ENCODE results near the gene HSPA12A.

HSPA12A gene

GRCh38 chr10:116659049-116659670, 83.2 kb downstream of the HSPA12A start:
- Histone ChIP-seq H3K9ac (ENCODE audit: low read length) (no peak overlapping the region), H3K9me3 (replicated peaks; ENCODE audit: insufficient read depth, low read length) (no peaks in the 10 kb centered on the region), H3K4me1 (ENCODE audit: low read length) (no peaks in the 10 kb centered on the region), H3K27ac (ENCODE audit: low read length) (no peak overlapping the region), H3F3A (ENCODE audit: insufficient read depth, low read length) (no peaks in the 10 kb centered on the region), H2AFZ (ENCODE audit: low read length) (no peak overlapping the region), H3K27me3 (replicated peaks; ENCODE audit: insufficient read depth, low read length) (no peaks in the 10 kb centered on the region), H3K9me2 (replicated peaks; ENCODE audit: insufficient read depth, low read length) (no peaks in the 10 kb centered on the region), H4K20me1 (ENCODE audit: insufficient read depth, low read length) (no peaks in the 10 kb centered on the region), H3K36me3 (replicated peaks; ENCODE audit: insufficient read depth, low read length) (no peaks in the 10 kb centered on the region), H3K4me2 (ENCODE audit: low read depth, low read length) (no peak overlapping the region), H3K79me2 (ENCODE audit: low read length) (no peaks in the 10 kb centered on the region), H3K4me3 (ENCODE audit: low read length) (no peak overlapping the region)
- TF ChIP-seq EZH2 (optimal IDR thresholded peaks at IDR 0.05; ENCODE audit: low read depth, low read length) (no peak), EZH2phosphoT487 (IDR thresholded peaks at IDR 0.05; ENCODE audit: low read length) (no peak)
- TF ChIP-seq, protein P1, sequence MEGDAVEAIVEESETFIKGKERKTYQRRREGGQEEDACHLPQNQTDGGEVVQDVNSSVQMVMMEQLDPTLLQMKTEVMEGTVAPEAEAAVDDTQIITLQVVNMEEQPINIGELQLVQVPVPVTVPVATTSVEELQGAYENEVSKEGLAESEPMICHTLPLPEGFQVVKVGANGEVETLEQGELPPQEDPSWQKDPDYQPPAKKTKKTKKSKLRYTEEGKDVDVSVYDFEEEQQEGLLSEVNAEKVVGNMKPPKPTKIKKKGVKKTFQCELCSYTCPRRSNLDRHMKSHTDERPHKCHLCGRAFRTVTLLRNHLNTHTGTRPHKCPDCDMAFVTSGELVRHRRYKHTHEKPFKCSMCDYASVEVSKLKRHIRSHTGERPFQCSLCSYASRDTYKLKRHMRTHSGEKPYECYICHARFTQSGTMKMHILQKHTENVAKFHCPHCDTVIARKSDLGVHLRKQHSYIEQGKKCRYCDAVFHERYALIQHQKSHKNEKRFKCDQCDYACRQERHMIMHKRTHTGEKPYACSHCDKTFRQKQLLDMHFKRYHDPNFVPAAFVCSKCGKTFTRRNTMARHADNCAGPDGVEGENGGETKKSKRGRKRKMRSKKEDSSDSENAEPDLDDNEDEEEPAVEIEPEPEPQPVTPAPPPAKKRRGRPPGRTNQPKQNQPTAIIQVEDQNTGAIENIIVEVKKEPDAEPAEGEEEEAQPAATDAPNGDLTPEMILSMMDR (IDR thresholded peaks at IDR 0.05; ENCODE audit: low read length) = no peak
- no peak for DNase-seq

- no peaks in the 10 kb centered on the region for H3K27me3 ChIP-seq (replicated peaks; ENCODE audit: insufficient read depth, low read length)
- H3K36me3 ChIP-seq (replicated peaks; ENCODE audit: insufficient read depth, low read length) = no peaks in the 10 kb centered on the region
- H3K79me2 ChIP-seq (ENCODE audit: low read length) = no peaks in the 10 kb centered on the region
- H3F3A ChIP-seq (ENCODE audit: insufficient read depth, low read length) = no peaks in the 10 kb centered on the region
- no peak overlapping the region for H3K9ac ChIP-seq (ENCODE audit: low read length)
- no peak overlapping the region for H3K4me2 ChIP-seq (ENCODE audit: low read depth, low read length)
- TF ChIP-seq, protein P1 (IDR thresholded peaks at IDR 0.05; ENCODE audit: low read length) = no peak
- TF ChIP-seq EZH2 (optimal IDR thresholded peaks at IDR 0.05; ENCODE audit: low read depth, low read length) (no peak), EZH2phosphoT487 (IDR thresholded peaks at IDR 0.05; ENCODE audit: low read length) (no peak)
- H3K4me1 ChIP-seq (ENCODE audit: low read length) = no peaks in the 10 kb centered on the region
- no peaks in the 10 kb centered on the region for H4K20me1 ChIP-seq (ENCODE audit: insufficient read depth, low read length)
- H3K27ac ChIP-seq (ENCODE audit: low read length) = no peak overlapping the region
- DNase-seq = no peak
- H3K9me3 ChIP-seq (replicated peaks; ENCODE audit: insufficient read depth, low read length) = no peaks in the 10 kb centered on the region
- H3K4me3 ChIP-seq (ENCODE audit: low read length) = no peak overlapping the region
- H3K9me2 ChIP-seq (replicated peaks; ENCODE audit: insufficient read depth, low read length) = no peaks in the 10 kb centered on the region
- H2AFZ ChIP-seq (ENCODE audit: low read length) = no peak overlapping the region
Observed at GRCh38 chr10:116657863-116658551, 84.4 kb downstream of the HSPA12A start.

GRCh38 chr10:116656044-116656443, 86.3 kb downstream of the HSPA12A start:
- H3K4me1 ChIP-seq (ENCODE audit: low read length) = no peaks in the 10 kb centered on the region
- no peak overlapping the region for H3K4me3 ChIP-seq (ENCODE audit: low read length)
- H2AFZ ChIP-seq (ENCODE audit: low read length) = no peak overlapping the region
- no peaks in the 10 kb centered on the region for H3F3A ChIP-seq (ENCODE audit: insufficient read depth, low read length)
- no peaks in the 10 kb centered on the region for H3K9me2 ChIP-seq (replicated peaks; ENCODE audit: insufficient read depth, low read length)
- H3K27me3 ChIP-seq (replicated peaks; ENCODE audit: insufficient read depth, low read length) = no peaks in the 10 kb centered on the region
- no peak overlapping the region for H3K27ac ChIP-seq (ENCODE audit: low read length)
- H4K20me1 ChIP-seq (ENCODE audit: insufficient read depth, low read length) = no peaks in the 10 kb centered on the region
- no peak overlapping the region for H3K4me2 ChIP-seq (ENCODE audit: low read depth, low read length)
- DNase-seq = no peak
- no peaks in the 10 kb centered on the region for H3K9me3 ChIP-seq (replicated peaks; ENCODE audit: insufficient read depth, low read length)
- no peaks in the 10 kb centered on the region for H3K79me2 ChIP-seq (ENCODE audit: low read length)
- TF ChIP-seq EZH2 (optimal IDR thresholded peaks at IDR 0.05; ENCODE audit: low read depth, low read length) (no peak), EZH2phosphoT487 (IDR thresholded peaks at IDR 0.05; ENCODE audit: low read length) (no peak)
- TF ChIP-seq, protein P1 (IDR thresholded peaks at IDR 0.05; ENCODE audit: low read length) = no peak
- no peaks in the 10 kb centered on the region for H3K36me3 ChIP-seq (replicated peaks; ENCODE audit: insufficient read depth, low read length)
- H3K9ac ChIP-seq (ENCODE audit: low read length) = no peak overlapping the region

Measured in MM.1S (cell line).